Common myeloid progenitor, CD34-positive (primary cell): ENCODE measurements around the gene PCID2.
A peak's percentile ranks its signal among the peaks of the same experiment; 100 is the strongest.

Experiments
- CTCF ChIA-PET: fragments of 350-600 bp; sonication (Branson Sonifier 250); formaldehyde crosslinking; loops from one replicate; lab custom pipeline; 2021; ENCODE audit warnings: antibody characterized with exemption; lab: Charles Lee
- POLR2A ChIA-PET: fragments of 350-600 bp; sonication (Branson Sonifier 250); formaldehyde crosslinking; loops from one replicate; lab custom pipeline; 2021; ENCODE audit warnings: antibody characterized with exemption; lab: Charles Lee
- DNase-seq, 3 donors: peaks; one replicate each; pipeline versions ENCODE4 v3.0.0 to v3.0.0-alpha.2; 2013
- H3K27ac ChIP-seq, 2 experiments: 1 replicate in 1 of 2; 2 replicates in 1 of 2; pipeline ENCODE4 v1.7.0; 2013; ENCODE audit warnings: inconsistent platforms in 2 of 2, low read length in 2 of 2, mild to moderate bottlenecking in 2 of 2, low read depth in 1 of 2, moderate library complexity in 1 of 2; ENCODE audit not compliant: severe bottlenecking in 2 of 2, insufficient read depth in 1 of 2, poor library complexity in 1 of 2
- H3K27me3 ChIP-seq, 5 experiments: replicated peaks in 2 of 5; 1 replicate in 3 of 5; 2 replicates in 2 of 5; pipeline versions ENCODE4 v1.6.1 to v1.7.0; 2013; ENCODE audit warnings: low read length in 4 of 5, mild to moderate bottlenecking in 2 of 5, moderate library complexity in 2 of 5, inconsistent platforms in 1 of 5; ENCODE audit not compliant: insufficient read depth in 5 of 5, control insufficient read depth in 4 of 5
- H3K36me3 ChIP-seq, 4 experiments: 1 replicate in 2 of 4; 2 replicates in 2 of 4; pipeline versions ENCODE4 v1.6.1 to v1.7.0; 2013; ENCODE audit warnings: low read length in 3 of 4, control low read depth in 1 of 4, mild to moderate bottlenecking in 1 of 4; ENCODE audit not compliant: control insufficient read depth in 4 of 4, insufficient read depth in 4 of 4
- H3K4me1 ChIP-seq, 4 experiments: 1 replicate in 3 of 4; 2 replicates in 1 of 4; pipeline versions ENCODE4 v1.6.1 to v1.7.1; 2013; ENCODE audit warnings: low read length in 3 of 4, mild to moderate bottlenecking in 3 of 4, control low read depth in 1 of 4, inconsistent platforms in 1 of 4, moderate library complexity in 1 of 4; ENCODE audit not compliant: control insufficient read depth in 4 of 4, insufficient read depth in 4 of 4; ENCODE audit errors: control extremely low read depth in 1 of 4
- H3K4me3 ChIP-seq, 7 experiments: 1 replicate in 4 of 7; 2 replicates in 3 of 7; pipeline versions ENCODE4 v1.5.1 to v1.7.0; 2013; ENCODE audit warnings: mild to moderate bottlenecking in 7 of 7, low read length in 6 of 7, moderate library complexity in 6 of 7, inconsistent platforms in 2 of 7, low read depth in 2 of 7, control low read depth in 1 of 7; ENCODE audit not compliant: insufficient read depth in 4 of 7, control insufficient read depth in 1 of 7; ENCODE audit errors: extremely low read depth in 1 of 7
- H3K9me3 ChIP-seq, 5 experiments: 1 replicate in 4 of 5; 2 replicates in 1 of 5; pipeline versions ENCODE4 v1.6.1 to v1.7.1; 2013; ENCODE audit warnings: low read length in 4 of 5, mild to moderate bottlenecking in 2 of 5, inconsistent platforms in 1 of 5, low read depth in 1 of 5, moderate library complexity in 1 of 5; ENCODE audit not compliant: control insufficient read depth in 4 of 5, insufficient read depth in 2 of 5; ENCODE audit errors: control extremely low read depth in 1 of 5
- WGBS: methylation state at CpG from one replicate; pipeline ENCODE4 v1.1.5; 2013; ENCODE audit not compliant: insufficient coverage; 5-methylcytosine and 5-hydroxymethylcytosine counted together

The PCID2 gene

DNA sequence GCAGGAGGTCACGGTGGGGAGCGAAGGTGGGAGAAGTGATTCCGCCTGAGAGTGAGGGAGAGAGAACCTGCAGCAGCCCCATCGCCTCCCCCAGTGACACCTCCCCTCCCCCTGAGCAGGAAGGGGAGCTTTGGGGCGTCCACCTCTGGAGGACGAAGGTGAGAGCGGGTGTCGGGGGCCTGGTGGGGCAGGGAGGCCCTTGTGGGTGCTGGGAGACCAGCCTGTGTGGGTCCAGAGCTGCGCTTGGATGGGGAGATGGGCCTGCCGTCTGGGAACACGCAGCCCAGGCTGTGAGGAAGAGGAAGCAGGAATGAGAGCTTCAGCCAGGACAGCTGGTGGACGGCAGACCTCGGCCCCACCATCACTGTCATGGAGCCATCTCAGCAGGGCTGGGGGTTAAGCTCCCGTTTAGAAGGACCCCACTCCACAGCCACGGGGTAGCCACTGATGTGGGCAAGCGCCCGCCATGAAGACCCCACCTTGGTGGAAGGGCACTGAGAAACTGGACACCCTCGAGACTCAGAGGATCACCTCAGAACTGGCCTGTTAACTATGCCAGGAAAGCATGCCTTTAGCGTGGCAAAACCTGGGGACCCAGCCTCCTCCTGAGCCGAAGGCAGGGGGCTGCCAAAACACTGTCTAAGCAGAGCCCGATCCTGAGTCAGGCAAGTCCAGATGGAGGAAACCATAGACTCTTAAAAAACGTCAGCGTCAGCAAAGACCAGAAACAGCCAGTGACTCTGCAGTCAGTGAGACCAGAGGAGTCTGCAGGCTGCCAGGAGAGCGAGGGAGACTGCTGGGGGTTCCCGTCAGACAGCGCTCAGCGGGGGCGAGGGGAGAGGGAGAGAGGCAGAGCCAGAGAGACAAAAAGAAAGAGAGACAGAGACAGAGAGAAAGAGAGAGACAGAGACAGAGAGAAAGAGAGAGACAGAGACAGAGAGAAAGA, 56.5 kb downstream of the PCID2 start:
- Histone ChIP-seq H3K36me3 (no peaks in the 10 kb centered on the region), H3K4me3 (peak overlapping the region in 3 of 7 experiments; percentile 19 to 64 (median 25)), H3K27ac (no peak overlapping the region), H3K27me3 (peaks cover 0 to 27% (median 0%) of the 10 kb centered on the region in 5 experiments), H3K4me1 (peaks cover 3 to 32% (median 29%) of the 10 kb centered on the region in 4 experiments), H3K9me3 (peaks cover 0 to 4% (median 2%) of the 10 kb centered on the region in 5 experiments)
- 50% methylated on average over 25 of the region's 28 CpGs for whole genome bisulfite sequencing
- DNase-seq = peak; percentile 59 to 90 (median 89)
- CTCF ChIA-PET = no interaction called here
- POLR2A ChIA-PET = no interaction called here

DNA sequence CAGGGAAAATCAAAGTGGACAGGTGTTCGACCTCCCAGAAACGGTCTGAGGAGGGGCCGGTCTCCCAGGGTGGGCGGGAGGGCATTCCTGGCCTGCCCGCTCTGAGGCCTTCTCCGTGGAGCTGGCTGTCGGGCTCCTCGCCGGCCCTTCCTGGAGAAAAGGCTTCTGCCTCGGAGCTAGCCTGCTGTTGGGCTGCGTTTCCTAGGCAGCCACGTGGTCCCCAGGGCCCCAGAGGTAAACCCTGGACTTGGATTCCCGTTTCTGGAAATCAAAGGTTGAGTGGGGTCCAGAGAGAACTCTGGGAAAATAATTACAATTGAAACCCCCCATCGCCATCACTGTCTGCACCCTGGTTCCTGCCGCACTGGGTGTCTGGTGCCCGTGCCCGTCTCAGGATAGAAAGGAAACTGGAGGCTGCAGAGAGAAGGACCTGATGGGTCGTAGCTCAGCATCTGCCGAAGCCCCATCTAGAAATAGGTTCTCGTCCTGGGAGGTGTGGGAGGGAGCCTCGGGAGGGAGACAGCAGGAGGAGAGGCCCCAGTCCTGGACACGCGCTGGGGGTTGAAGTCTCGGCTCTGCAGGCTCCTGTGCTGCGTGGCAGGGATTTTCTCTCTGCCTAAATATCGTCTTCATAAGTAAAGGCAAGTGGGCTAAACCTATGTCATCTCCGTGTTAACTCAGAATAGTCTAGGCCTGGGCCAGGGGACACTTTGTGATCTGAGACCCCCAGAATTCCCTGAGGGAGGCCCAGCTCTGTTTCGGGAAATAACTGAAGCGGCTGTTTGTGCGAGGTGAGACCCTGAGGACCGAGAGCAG, 57.7 kb downstream of the PCID2 start:
- no peaks in the 10 kb centered on the region for H3K9me3 ChIP-seq
- peaks cover 0 to 27% (median 0%) of the 10 kb centered on the region in 5 experiments for H3K27me3 ChIP-seq
- WGBS = 97% methylated on average over 26 of the region's 31 CpGs
- no peaks in the 10 kb centered on the region for H3K36me3 ChIP-seq
- no peak overlapping the region for H3K27ac ChIP-seq
- ChIA-PET CTCF (no interaction called here), POLR2A (no interaction called here)
- no peak overlapping the region for H3K4me3 ChIP-seq
- DNase-seq = no peak
- H3K4me1 ChIP-seq = peaks cover 3 to 32% (median 29%) of the 10 kb centered on the region in 4 experiments

DNA sequence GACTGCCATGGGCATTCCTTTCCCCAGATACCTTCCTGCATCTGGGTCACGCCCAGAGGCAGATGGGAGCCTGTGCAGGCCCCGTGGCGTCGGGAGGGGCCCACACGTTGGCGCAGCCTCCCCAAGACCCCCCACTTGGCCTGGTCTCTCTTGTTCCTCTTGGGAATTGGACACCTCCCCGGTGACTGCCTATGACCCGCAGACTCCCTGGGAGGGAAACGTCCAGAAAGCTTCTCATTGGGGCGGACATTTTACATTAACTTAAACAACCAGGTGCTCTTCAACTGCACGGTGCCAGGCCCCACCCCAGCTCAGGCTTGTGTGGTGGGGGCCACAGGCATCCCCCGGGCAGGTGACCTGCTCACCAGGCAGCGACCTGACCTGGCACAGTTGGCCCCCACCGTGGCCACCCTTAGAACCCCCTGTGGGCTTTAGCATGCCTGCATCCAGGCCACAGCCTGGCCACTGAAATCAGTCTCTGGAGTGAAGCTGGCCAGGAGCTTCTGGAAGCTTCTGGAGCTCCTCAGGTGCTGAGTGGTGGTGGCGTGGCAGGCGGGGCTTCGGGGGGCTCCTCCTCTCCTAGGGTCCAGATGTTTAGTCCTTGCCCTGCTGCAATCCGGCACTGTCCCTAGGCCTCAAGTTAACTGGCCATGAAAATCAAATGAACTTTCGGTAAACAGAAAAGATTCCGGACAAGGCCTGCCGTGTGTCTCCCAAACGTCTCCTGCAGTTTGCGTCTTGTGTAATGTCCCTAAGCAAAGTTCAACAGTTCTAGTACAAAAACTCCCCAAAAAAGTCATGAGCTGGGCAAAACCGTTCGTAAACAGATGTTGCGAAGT, 58.5 kb downstream of the PCID2 start:
- 97% methylated on average over 25 of the region's 26 CpGs for WGBS
- POLR2A ChIA-PET = no interaction called here

DNA sequence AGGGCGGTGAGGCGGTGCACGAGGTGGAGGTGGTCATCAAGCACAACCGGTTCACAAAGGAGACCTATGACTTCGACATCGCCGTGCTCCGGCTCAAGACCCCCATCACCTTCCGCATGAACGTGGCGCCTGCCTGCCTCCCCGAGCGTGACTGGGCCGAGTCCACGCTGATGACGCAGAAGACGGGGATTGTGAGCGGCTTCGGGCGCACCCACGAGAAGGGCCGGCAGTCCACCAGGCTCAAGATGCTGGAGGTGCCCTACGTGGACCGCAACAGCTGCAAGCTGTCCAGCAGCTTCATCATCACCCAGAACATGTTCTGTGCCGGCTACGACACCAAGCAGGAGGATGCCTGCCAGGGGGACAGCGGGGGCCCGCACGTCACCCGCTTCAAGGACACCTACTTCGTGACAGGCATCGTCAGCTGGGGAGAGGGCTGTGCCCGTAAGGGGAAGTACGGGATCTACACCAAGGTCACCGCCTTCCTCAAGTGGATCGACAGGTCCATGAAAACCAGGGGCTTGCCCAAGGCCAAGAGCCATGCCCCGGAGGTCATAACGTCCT, 59.4 kb downstream of the PCID2 start:
- no peak for DNase-seq
- CTCF ChIA-PET = interaction anchor here (1.0 kb wide), 1 partner anchor 180 kb away, joined by 3 read pairs; the partner anchor contains the start of gene MCF2L
- Histone ChIP-seq H3K4me3 (no peak overlapping the region), H3K27ac (no peak overlapping the region), H3K4me1 (peaks cover 3 to 22% (median 19%) of the 10 kb centered on the region in 4 experiments), H3K36me3 (no peaks in the 10 kb centered on the region), H3K9me3 (no peaks in the 10 kb centered on the region), H3K27me3 (peaks cover 0 to 27% (median 0%) of the 10 kb centered on the region in 5 experiments)
- 98% methylated on average over 33 of the region's 38 CpGs for WGBS
- POLR2A ChIA-PET = no interaction called here

More for the DNA sequence above, 58.5 kb downstream of the PCID2 start:
- no peaks in the 10 kb centered on the region for H3K9me3 ChIP-seq
- CTCF ChIA-PET = interaction anchor here (1.0 kb wide), 1 partner anchor 181 kb away, joined by 3 read pairs; the partner anchor contains the start of gene MCF2L
- peaks cover 0 to 27% (median 0%) of the 10 kb centered on the region in 5 experiments for H3K27me3 ChIP-seq
- DNase-seq = no peak
- no peak overlapping the region for H3K4me3 ChIP-seq
- no peaks in the 10 kb centered on the region for H3K36me3 ChIP-seq
- H3K27ac ChIP-seq = no peak overlapping the region
- peaks cover 3 to 28% (median 26%) of the 10 kb centered on the region in 4 experiments for H3K4me1 ChIP-seq

DNA sequence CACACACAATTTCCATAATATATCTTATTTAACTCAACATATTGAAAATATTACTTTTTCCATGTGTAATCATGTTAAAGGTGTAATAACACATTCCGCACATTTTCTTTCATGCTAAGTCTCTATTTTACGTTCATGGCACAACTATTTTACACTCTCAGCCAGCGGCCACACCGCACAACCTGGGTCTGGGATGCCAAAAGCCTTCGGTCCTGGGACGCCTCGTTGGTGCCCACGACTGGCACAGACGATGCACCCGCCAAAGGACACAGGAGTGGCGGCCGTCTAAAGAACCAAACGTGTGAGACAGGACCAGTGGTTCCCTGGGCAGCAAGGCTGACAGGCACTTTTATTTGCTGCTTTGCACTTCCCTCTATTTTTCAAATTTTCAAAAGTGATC, 60.1 kb downstream of the PCID2 start:
- WGBS = 94% methylated on average over 13 of the region's 13 CpGs
- Histone ChIP-seq H3K4me3 (no peak overlapping the region), H3K4me1 (peaks cover under 1 to 18% (median 16%) of the 10 kb centered on the region in 4 experiments), H3K9me3 (no peaks in the 10 kb centered on the region), H3K27me3 (peaks cover 0 to 27% (median 0%) of the 10 kb centered on the region in 5 experiments), H3K27ac (no peak overlapping the region), H3K36me3 (no peaks in the 10 kb centered on the region)
- POLR2A ChIA-PET = no interaction called here
- CTCF ChIA-PET = no interaction called here
- no peak for DNase-seq

DNA sequence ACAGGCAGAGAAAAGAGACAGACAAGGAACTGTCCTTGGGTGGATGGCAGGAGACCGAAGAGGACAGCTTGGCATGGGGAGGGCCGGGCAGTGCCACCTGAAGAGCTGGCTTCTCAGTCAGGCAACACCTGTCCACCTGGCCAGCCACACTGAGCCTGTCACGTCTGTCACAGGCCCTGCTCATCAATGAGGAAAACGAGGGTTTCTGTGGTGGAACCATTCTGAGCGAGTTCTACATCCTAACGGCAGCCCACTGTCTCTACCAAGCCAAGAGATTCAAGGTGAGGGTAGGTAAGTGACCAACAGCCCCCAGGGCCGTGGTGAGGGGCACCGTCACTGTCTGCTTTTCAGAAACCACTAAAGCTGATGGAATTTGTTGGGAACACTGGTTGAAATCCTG, 61.3 kb downstream of the PCID2 start:
- POLR2A ChIA-PET = no interaction called here
- Histone ChIP-seq H3K4me1 (peaks cover 0 to 7% (median 4%) of the 10 kb centered on the region in 4 experiments), H3K36me3 (no peaks in the 10 kb centered on the region), H3K4me3 (no peak overlapping the region), H3K9me3 (no peaks in the 10 kb centered on the region), H3K27ac (no peak overlapping the region), H3K27me3 (peaks cover 0 to 15% (median 0%) of the 10 kb centered on the region in 5 experiments)
- CTCF ChIA-PET = interaction anchor here (1.9 kb wide), 1 partner anchor 10 kb away, joined by 5 read pairs; no protein-coding TSS in a partner anchor
- 93% methylated on average over 7 of the region's 8 CpGs for WGBS
- DNase-seq = no peak
